GM12865 (cell line): Measurements from ENCODE around the gene GRIA3.
"Not testable (repeated sequence)": the region's sequence is repeated elsewhere in the genome, so short reads cannot be mapped to it uniquely, and the experiment has no call there.

ENCODE experiments used
- DNase-seq: peaks from one replicate; pipeline ENCODE4 v3.0.0; 2010; ENCODE audit warnings: low read depth
- H3K4me3 ChIP-seq: 2 replicates; pipeline ENCODE4 v1.5.1; 2011; ENCODE audit warnings: mild to moderate bottlenecking, low read depth, low read length, control low read depth
- TF ChIP-seq, protein P1 (sequence below): IDR thresholded peaks from 2 replicates; pipeline ENCODE4 v1.5.1; 2011; ENCODE audit warnings: low read length, control low read depth, low read depth, inconsistent platforms; ENCODE audit not compliant: insufficient read depth; ENCODE audit errors: missing control alignments

GRIA3 gene

DNA sequence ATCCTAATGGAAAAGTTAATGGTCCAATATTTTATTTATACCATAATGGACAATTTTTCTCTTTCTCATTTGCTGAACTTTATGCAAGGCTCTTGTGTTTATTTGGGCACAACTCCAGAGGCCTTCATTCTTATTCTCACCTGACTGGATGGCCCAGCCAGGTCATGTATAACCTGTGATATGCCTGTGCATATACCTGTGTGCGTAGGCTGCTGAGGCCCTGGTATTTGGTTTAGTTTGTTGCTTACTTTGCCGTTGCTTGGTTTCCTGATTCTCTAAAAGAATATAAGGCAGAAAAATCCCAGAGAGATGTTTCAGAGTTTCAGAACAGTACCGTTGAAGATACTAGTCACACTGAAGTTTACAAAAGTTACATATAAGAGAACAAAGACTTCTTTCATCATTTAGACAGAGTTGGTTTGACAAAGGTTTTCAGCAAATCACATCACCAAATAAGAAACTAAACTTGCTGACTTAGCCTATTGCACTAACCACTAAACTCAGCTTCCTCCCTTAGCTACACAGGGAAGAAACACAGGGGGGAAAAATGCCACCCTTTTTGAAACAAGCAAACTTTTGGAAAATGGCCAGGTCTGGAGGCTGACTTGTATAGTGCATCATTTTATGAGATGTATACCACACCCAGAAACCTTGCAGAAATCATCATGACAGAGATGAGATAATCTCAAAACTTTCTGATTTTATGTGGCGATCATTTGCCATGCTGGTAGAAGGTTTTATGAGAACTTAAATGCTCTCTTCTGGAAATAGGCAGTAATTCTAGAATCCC, 248.5 kb downstream of the GRIA3 start:
- DNase-seq = no peak
- no peak overlapping the region for H3K4me3 ChIP-seq
- TF ChIP-seq, protein P1, sequence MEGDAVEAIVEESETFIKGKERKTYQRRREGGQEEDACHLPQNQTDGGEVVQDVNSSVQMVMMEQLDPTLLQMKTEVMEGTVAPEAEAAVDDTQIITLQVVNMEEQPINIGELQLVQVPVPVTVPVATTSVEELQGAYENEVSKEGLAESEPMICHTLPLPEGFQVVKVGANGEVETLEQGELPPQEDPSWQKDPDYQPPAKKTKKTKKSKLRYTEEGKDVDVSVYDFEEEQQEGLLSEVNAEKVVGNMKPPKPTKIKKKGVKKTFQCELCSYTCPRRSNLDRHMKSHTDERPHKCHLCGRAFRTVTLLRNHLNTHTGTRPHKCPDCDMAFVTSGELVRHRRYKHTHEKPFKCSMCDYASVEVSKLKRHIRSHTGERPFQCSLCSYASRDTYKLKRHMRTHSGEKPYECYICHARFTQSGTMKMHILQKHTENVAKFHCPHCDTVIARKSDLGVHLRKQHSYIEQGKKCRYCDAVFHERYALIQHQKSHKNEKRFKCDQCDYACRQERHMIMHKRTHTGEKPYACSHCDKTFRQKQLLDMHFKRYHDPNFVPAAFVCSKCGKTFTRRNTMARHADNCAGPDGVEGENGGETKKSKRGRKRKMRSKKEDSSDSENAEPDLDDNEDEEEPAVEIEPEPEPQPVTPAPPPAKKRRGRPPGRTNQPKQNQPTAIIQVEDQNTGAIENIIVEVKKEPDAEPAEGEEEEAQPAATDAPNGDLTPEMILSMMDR = no peak

DNA sequence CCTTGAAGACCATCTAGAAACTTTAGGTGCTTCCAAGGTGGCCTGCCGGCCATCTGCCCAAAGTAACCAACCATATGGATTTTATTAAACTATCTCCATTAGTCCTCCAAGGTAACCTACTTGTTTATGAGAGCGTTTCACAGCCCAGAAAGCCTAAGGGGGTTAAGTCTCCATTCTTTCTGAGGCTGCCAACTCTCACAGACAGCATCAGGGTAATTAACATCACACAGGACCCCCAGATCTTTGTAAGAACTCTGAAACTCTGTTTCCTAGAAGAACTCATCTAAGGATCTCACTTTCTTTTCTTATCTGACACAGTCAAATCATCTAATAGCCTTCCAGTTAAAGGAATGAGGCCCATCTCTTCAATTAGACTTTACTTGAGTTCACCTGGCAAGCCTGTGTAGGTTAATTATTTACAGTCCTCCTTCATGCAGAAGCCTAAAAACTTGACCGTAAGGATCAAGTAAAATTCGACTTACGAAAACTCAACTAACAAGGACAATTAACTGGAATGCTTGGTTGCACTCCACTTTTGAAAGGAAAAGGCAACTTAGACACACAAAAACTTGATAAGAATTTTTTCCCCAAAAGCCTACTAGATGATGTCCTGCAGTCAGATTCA, 252.5 kb downstream of the GRIA3 start:
- TF ChIP-seq, protein P1 = no peak
- DNase-seq = no peak
- no peak overlapping the region for H3K4me3 ChIP-seq

DNA sequence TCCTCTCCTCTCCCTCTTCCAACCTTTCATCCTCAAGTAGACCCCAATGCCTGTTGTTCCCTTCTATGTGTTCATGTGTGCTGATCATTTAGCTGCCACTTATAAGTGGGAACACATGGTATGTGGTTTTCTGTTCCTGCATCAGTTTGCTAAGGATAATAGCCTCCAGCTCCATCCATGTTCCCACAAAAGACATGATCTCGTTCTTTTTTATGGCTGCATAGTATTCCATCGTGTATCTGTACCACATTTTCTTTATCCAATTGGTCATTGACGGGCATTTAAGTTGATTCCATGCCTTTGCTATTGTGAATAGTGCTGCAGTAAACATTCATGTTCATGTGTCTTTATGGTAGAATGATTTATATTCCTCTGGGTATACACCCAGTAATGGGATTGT, 255.8 kb downstream of the GRIA3 start:
- H3K4me3 ChIP-seq, DNase-seq: not testable (repeated sequence)

DNA sequence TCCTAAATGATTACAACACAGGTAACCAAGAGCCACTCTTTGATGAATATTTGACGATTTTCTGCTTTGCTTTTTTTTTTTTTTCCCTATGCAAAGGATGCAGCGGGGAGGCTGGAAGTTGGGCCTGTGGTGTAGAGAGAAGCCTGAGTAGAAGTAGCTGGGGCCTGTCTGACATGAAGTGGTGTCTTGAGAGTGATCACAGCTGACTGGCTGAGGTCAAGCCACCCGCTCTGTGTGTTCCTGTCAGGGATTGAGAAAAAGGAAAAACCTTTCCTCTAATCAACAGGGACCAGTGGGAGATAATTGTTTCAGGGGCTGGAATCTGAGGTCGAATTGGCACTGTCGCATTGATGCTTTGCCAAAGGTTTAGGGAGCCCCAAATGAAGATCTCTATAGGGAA, 258.7 kb downstream of the GRIA3 start:
- no peak for DNase-seq
- TF ChIP-seq, protein P1 = no peak
- no peak overlapping the region for H3K4me3 ChIP-seq

GRCh38 chrX:123447506-123447905, 263.4 kb downstream of the GRIA3 start:
- no peak for DNase-seq
- TF ChIP-seq, protein P1 = no peak

DNA sequence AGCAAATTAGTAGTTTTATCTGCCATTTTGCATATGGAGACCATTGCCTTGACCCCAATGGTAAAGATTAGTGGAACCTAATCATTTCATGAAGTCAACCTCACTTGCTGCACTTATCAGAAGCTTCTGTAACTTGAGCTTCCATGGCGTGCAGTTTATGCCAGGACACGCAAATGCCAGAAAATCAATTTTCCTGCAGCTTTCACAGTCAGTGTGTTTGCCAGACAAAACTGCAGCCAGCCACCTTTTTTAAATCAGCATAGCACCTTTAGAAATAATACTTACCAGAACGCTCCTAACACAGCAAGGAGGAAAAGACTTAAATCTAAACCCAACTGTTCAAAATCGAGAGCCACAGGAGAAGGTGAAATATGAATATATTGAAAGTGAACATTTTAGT, 265.3 kb downstream of the GRIA3 start:
- TF ChIP-seq, protein P1 = no peak
- DNase-seq = no peak
- no peak overlapping the region for H3K4me3 ChIP-seq

More at GRCh38 chrX:123447506-123447905, 263.4 kb downstream of the GRIA3 start:
- no peak overlapping the region for H3K4me3 ChIP-seq

DNA sequence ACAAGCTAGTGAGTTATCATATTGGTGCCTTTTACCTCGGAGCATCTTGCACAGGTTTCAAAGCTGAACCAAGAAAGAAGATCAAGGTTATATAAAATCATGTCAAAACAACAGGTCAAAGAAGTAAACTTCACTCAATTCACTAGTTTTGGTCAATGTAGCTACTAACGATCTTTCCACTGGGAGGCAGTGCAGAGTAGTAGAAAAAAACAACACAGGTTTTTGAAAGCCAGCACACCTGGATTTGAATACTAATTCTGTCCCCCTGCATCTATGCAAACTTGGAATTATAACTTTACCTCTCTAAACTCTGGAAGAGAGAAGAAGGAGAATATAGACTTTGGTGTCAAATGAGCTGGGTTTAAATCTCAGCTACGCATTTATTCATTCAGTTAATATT, 266.1 kb downstream of the GRIA3 start:
- H3K4me3 ChIP-seq = no peak overlapping the region
- peak; percentile 27 for DNase-seq
- TF ChIP-seq, protein P1 = peak; percentile 41
